ENCODE results near the gene C9orf43. TPM values are rescaled to one million over a fixed set of nuclear protein-coding genes. Genes with fewer than 3 reads are reported as not detected.

Gene C9orf43
- total and polyA plus RNA-seq, 9 of the 15 experiments (the other 6 are each of a cell fraction or from before 2014, with no cell fraction given) = 0.21 to 0.58 (median 0.33) TPM

GRCh38 chr9:113401027-113401792, 9.3 kb upstream of the C9orf43 start, which contains the start of gene ALAD (continued):
- TF ChIP-seq BCLAF1 (IDR thresholded peaks at IDR 0.05; ENCODE audit: borderline replicate concordance in 1 of 2, control insufficient read depth in 1 of 2, low read depth in 2 of 2, low read length in 1 of 2) = 0 out of 4 replicates have a peak, but pooled peaks of 1 of the 2 experiments have one; percentile 13
- TF ChIP-seq KDM5B (IDR thresholded peaks at IDR 0.05; ENCODE audit: insufficient replicate concordance, low read depth, low read length) = peak; percentile 41
- no peak for TF ChIP-seq XRCC3 (IDR thresholded peaks at IDR 0.05)
- no peak for TF ChIP-seq EZH2 (IDR thresholded peaks at IDR 0.05; ENCODE audit: borderline replicate concordance, low read depth, low read length)
- 0 out of 2 replicates have a peak, but pooled peaks have one; percentile 57 for TF ChIP-seq ZHX1 (conservative IDR thresholded peaks at IDR 0.05; ENCODE audit: low read length)
- TF ChIP-seq GTF2A2 (tag; IDR thresholded peaks at IDR 0.05) = no peak
- no peak for TF ChIP-seq EHMT2 (IDR thresholded peaks at IDR 0.05)
- TF ChIP-seq HMBOX1 (IDR thresholded peaks at IDR 0.05) = no peak
- peak; percentile 71; the same call in 1 of the 2 replicates for TF ChIP-seq ESRRA (IDR thresholded peaks at IDR 0.05; ENCODE audit: borderline replicate concordance, low read depth)
- peak in 1 of 2 experiments; percentile 61; a peak in 1 of 4 replicates for TF ChIP-seq SIN3A (IDR thresholded peaks at IDR 0.05; ENCODE audit: borderline replicate concordance in 2 of 2, control insufficient read depth in 1 of 2, low read depth in 2 of 2, low read length in 2 of 2)
- TF ChIP-seq RBM39 (optimal IDR thresholded peaks at IDR 0.05; ENCODE audit: low read depth, low read length) = no peak
- no peak for TF ChIP-seq ZNF140 (CRISPR knock-in tag; IDR thresholded peaks at IDR 0.05)
- no peak; the same call in 1 of the 2 replicates for TF ChIP-seq E2F1 (CRISPR knock-in tag; IDR thresholded peaks at IDR 0.05)
- peak; percentile 42 for TF ChIP-seq POLR2B (IDR thresholded peaks at IDR 0.05; ENCODE audit: low read depth, partially characterized antibody)
- no peak for TF ChIP-seq ILK (tag; IDR thresholded peaks at IDR 0.05; ENCODE audit: borderline replicate concordance, low read depth)
